H1 (cell line): ENCODE results near the gene RIMBP2. TPM values are rescaled to one million over a fixed set of nuclear protein-coding genes. Genes with fewer than 3 reads are reported as not detected.
A peak's percentile ranks its signal among the peaks of the same experiment; 100 is the strongest.

ENCODE experiments used
- CTCF ChIA-PET: fragments of 300-600 bp; sonication (Branson Sonifier 250); formaldehyde crosslinking; loops from one replicate; lab custom pipeline; 2021; ENCODE audit not compliant: partially characterized antibody; lab: Charles Lee
- POLR2A ChIA-PET: fragments of 300-600 bp; sonication (Branson Sonifier 250); formaldehyde crosslinking; loops from one replicate; lab custom pipeline; 2021; ENCODE audit warnings: inconsistent platforms; ENCODE audit not compliant: partially characterized antibody; lab: Charles Lee
- DNase-seq, 2 experiments: peaks; one replicate each; pipeline versions ENCODE4 v3.0.0 to v3.0.0-alpha.2; 2010 to 2022; ENCODE audit warnings: low spot score in 2 of 2, low read depth in 1 of 2, mixed read lengths in 1 of 2
- FAIRE-seq: peaks from 2 replicates; lab custom pipeline; 2011; peaks lifted over from hg19 to GRCh38; lab: Jason Lieb, UNC
- H2AFZ ChIP-seq: 2 replicates; pipeline ENCODE4 v1.8.1; 2012; ENCODE audit warnings: low read length, inconsistent platforms
- H2AK5ac ChIP-seq: 2 replicates; pipeline ENCODE4 v1.6.1; 2013; ENCODE audit warnings: low read depth, low read length
- H2BK120ac ChIP-seq: replicated peaks from 2 replicates; pipeline ENCODE3; 2013; ENCODE audit warnings: low read depth, low read length, inconsistent platforms
- H2BK12ac ChIP-seq: 2 replicates; pipeline ENCODE4 v1.6.1; 2013; ENCODE audit warnings: low read depth, low read length
- H2BK15ac ChIP-seq: 2 replicates; pipeline ENCODE4 v1.6.1; 2013; ENCODE audit warnings: low read length
- H2BK20ac ChIP-seq: 2 replicates; pipeline ENCODE4 v1.6.1; 2013; ENCODE audit warnings: low read length
- H2BK5ac ChIP-seq: 2 replicates; pipeline ENCODE4 v1.6.1; 2013; ENCODE audit warnings: low read depth, low read length
- H3K14ac ChIP-seq: 2 replicates; pipeline ENCODE4 v1.6.1; 2013; ENCODE audit warnings: inconsistent platforms; ENCODE audit not compliant: insufficient read length
- H3K18ac ChIP-seq: 2 replicates; pipeline ENCODE4 v1.6.1; 2013; ENCODE audit warnings: low read length; ENCODE audit errors: extremely low read depth
- H3K23ac ChIP-seq: 2 replicates; pipeline ENCODE4 v1.6.1; 2013; ENCODE audit warnings: inconsistent platforms; ENCODE audit not compliant: insufficient read length
- H3K23me2 ChIP-seq: 2 replicates; pipeline ENCODE4 v1.6.1; 2013; ENCODE audit warnings: low read depth, low read length
- H3K27ac ChIP-seq: 2 replicates; pipeline ENCODE4 v1.6.1; 2011; ENCODE audit warnings: low read depth, low read length, inconsistent platforms
- H3K27me3 ChIP-seq, 4 experiments: replicated peaks in 1 of 4; 1 replicate in 1 of 4; 2 replicates in 3 of 4; pipeline versions ENCODE4 v1.6.1 to v1.8.1; 2011 to 2013; ENCODE audit warnings: low read length in 3 of 4, mild to moderate bottlenecking in 3 of 4, inconsistent platforms in 2 of 4, mixed read lengths in 2 of 4, moderate library complexity in 1 of 4; ENCODE audit not compliant: control insufficient read depth in 3 of 4, insufficient read depth in 3 of 4; ENCODE audit errors: extremely low read depth in 1 of 4
- H3K36me3 ChIP-seq, 4 experiments: 2 replicates each; pipeline versions ENCODE4 v1.6.1 to v1.8.1; 2011 to 2013; ENCODE audit warnings: mild to moderate bottlenecking in 4 of 4, low read length in 3 of 4, moderate library complexity in 2 of 4, control low read depth in 1 of 4, inconsistent platforms in 1 of 4; ENCODE audit not compliant: insufficient read depth in 4 of 4, control insufficient read depth in 2 of 4
- H3K4ac ChIP-seq: replicated peaks from 2 replicates; pipeline ENCODE3; 2013; ENCODE audit warnings: low read length, low read depth, mixed read lengths, inconsistent platforms; ENCODE audit not compliant: insufficient read length
- H3K4me1 ChIP-seq, 4 experiments: replicated peaks in 1 of 4; 1 replicate in 1 of 4; 2 replicates in 3 of 4; pipeline versions ENCODE4 v1.6.1 to v1.8.1; 2011 to 2013; ENCODE audit warnings: low read length in 3 of 4, inconsistent platforms in 2 of 4, mixed read lengths in 1 of 4; ENCODE audit not compliant: insufficient read depth in 4 of 4, control insufficient read depth in 3 of 4
- H3K4me2 ChIP-seq, 2 experiments: 2 replicates each; pipeline versions ENCODE4 v1.6.1 to v1.8.1; 2011 to 2013; ENCODE audit warnings: low read depth in 2 of 2, low read length in 2 of 2, control low read depth in 1 of 2, inconsistent platforms in 1 of 2, mild to moderate bottlenecking in 1 of 2; ENCODE audit not compliant: insufficient read depth in 1 of 2
- H3K4me3 ChIP-seq, 4 experiments: fragments of 200-600, 300-600 bp in 1 of 4; sonication (generic), shearing (Covaris generic), sonication (Bioruptor Twin) in 1 of 4; 2 replicates each; pipeline versions ENCODE4 v1.5.1 to v1.8.1; 2011 to 2016; ENCODE audit warnings: low read length in 4 of 4, low read depth in 3 of 4, control low read depth in 2 of 4, inconsistent platforms in 2 of 4, mild to moderate bottlenecking in 2 of 4, mixed read lengths in 1 of 4, moderate library complexity in 1 of 4; ENCODE audit not compliant: insufficient read depth in 2 of 4; ENCODE audit errors: extremely low read depth in 1 of 4
- H3K56ac ChIP-seq: replicated peaks from 2 replicates; pipeline ENCODE3; 2013; ENCODE audit warnings: low read depth, mild to moderate bottlenecking, mixed read lengths, low read length, inconsistent platforms; ENCODE audit not compliant: insufficient read length
- H3K79me1 ChIP-seq: 2 replicates; pipeline ENCODE4 v1.6.1; 2013; ENCODE audit warnings: low read depth, low read length, control low read depth
- H3K79me2 ChIP-seq, 2 experiments: 2 replicates each; pipeline versions ENCODE4 v1.6.1 to v1.8.1; 2012 to 2013; ENCODE audit warnings: low read length in 2 of 2, mild to moderate bottlenecking in 2 of 2, inconsistent platforms in 1 of 2; ENCODE audit not compliant: insufficient read depth in 2 of 2, control insufficient read depth in 1 of 2
- H3K9ac ChIP-seq, 4 experiments: replicated peaks in 1 of 4; 1 replicate in 1 of 4; 2 replicates in 3 of 4; pipeline versions ENCODE4 v1.6.1 to v1.8.1; 2011 to 2013; ENCODE audit warnings: low read depth in 3 of 4, low read length in 3 of 4, control low read depth in 2 of 4, mild to moderate bottlenecking in 2 of 4, moderate library complexity in 2 of 4, inconsistent platforms in 1 of 4; ENCODE audit errors: extremely low read depth in 1 of 4
- H3K9me3 ChIP-seq, 2 experiments: 2 replicates each; pipeline versions ENCODE4 v1.6.1 to v1.8.1; 2012 to 2013; ENCODE audit warnings: mild to moderate bottlenecking in 2 of 2, moderate library complexity in 2 of 2, control low read depth in 1 of 2, inconsistent platforms in 1 of 2, low read depth in 1 of 2, low read length in 1 of 2, mixed read lengths in 1 of 2; ENCODE audit not compliant: insufficient read depth in 2 of 2
- H4K20me1 ChIP-seq, 2 experiments: replicated peaks in 1 of 2; 2 replicates each; pipeline versions ENCODE3 to v1.8.1; 2011 to 2013; ENCODE audit warnings: inconsistent platforms in 2 of 2, low read length in 2 of 2, mild to moderate bottlenecking in 1 of 2; ENCODE audit not compliant: insufficient read depth in 2 of 2, control insufficient read depth in 1 of 2
- H4K5ac ChIP-seq: 2 replicates; pipeline ENCODE4 v1.6.1; 2013; ENCODE audit warnings: low read length, low read depth, mixed read lengths, inconsistent platforms; ENCODE audit not compliant: insufficient read length
- H4K8ac ChIP-seq: 2 replicates; pipeline ENCODE4 v1.8.0; 2013; ENCODE audit warnings: mild to moderate bottlenecking, moderate library complexity, low read length, inconsistent platforms; ENCODE audit not compliant: insufficient read depth; ENCODE audit errors: extremely low read depth
- H4K91ac ChIP-seq: replicated peaks from 2 replicates; pipeline ENCODE3; 2013; ENCODE audit warnings: low read length, mixed read lengths, inconsistent platforms; ENCODE audit not compliant: insufficient read length
- BACH1 ChIP-seq: IDR thresholded peaks from 2 replicates; pipeline ENCODE4 v1.6.1; 2012; ENCODE audit warnings: low read length, improper control_type of control experiment
- KDM1A ChIP-seq: fragments of 200-600, 300-600 bp; sonication (generic); IDR thresholded peaks from 2 replicates; pipeline ENCODE4 v1.7.1; 2016; ENCODE audit warnings: mild to moderate bottlenecking, low read length, borderline replicate concordance
- WGBS, 2 experiments: shearing (Covaris generic) in 1 of 2; methylation state at CpG; one replicate each; pipeline versions ENCODE4 v1.1.6 to v1.1.7; 2013 to 2015; ENCODE audit warnings: low lambda C conversion rate in 2 of 2, mixed read lengths in 2 of 2, inconsistent platforms in 1 of 2, low coverage in 1 of 2, missing lambda C conversion rate in 1 of 2; ENCODE audit not compliant: insufficient replicate concordance in 2 of 2, insufficient coverage in 1 of 2, insufficient read length in 1 of 2; ENCODE audit errors: extremely low coverage in 1 of 2, missing lambda C conversion rate in 1 of 2; 5-methylcytosine and 5-hydroxymethylcytosine counted together
- polyA plus RNA-seq, 7 experiments: library from polyadenylated mRNA; depleted of rRNA in 3 of 7; stranded (reverse) in 5 of 7; unstranded in 2 of 7; fragments of >200 nt in 5 of 7; fragments of 200-250 nt in 2 of 7; gene quantifications; 1 replicate in 5 of 7; 2 replicates in 1 of 7; 4 replicates in 1 of 7; pipeline versions ENCODE4 v1.2.1 to v1.2.3, GENCODE V29; 2011 to 2013; ENCODE audit warnings: missing spikeins in 2 of 7, mixed read lengths in 2 of 7
- total RNA-seq: library from RNA; stranded (reverse); fragmentation: NEBNext Ultra II Directional; extraction: Animal tissue kit (Norgen Biotek cat#: 25700); gene quantifications from 2 replicates; pipeline ENCODE4 v1.2.1, GENCODE V29; 2021

The RIMBP2 gene
- total and polyA plus RNA-seq, 2 of the 8 experiments (the other 6 are each of a cell fraction or from before 2014, with no cell fraction given), result 0.18 to 0.65 TPM

DNA sequence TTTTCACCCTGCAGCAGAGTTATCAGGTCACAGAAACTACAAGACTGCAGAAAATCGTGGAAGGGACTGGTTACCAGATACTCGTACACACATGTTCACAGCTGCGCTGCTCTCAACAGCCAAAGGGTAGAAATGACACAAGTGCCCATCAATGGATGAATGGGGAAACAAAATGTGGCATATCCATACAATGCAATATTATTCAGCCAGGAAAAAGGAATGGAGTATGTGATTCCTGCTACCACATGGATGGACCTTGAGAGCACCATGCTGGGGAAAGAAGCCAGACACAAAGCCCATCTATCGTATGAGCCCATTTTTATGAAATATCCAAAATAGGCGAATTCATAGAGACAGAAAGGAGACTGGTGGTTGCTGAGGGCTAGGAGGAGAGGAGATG lies 1.7 kb upstream of the RIMBP2 start:
- H3K4ac ChIP-seq, result no peak overlapping the region
- H3K27me3 ChIP-seq, result peaks cover 36 to 59% (median 52%) of the 10 kb centered on the region in 4 experiments
- H3K23ac ChIP-seq, result no peak overlapping the region
- H4K5ac ChIP-seq, result no peak overlapping the region
- H2BK15ac ChIP-seq, result no peak overlapping the region
- no peak overlapping the region for H2BK5ac ChIP-seq
- DNase-seq (no peak), FAIRE-seq (no peak)
- no peak overlapping the region; a peak in 1 of 4 replicates for H3K4me2 ChIP-seq
- peaks cover 0 to 4% of the 10 kb centered on the region in 2 experiments for H4K20me1 ChIP-seq
- H4K8ac ChIP-seq, result no peak overlapping the region
- no peaks in the 10 kb centered on the region for H3K36me3 ChIP-seq
- ChIA-PET CTCF (interaction anchor here (2.8 to 3.0 kb wide), 2 partner anchors 30 kb away, joined by 12 to 22 read pairs; no protein-coding TSS in a partner anchor), POLR2A (no interaction called here)
- no peak overlapping the region for H2BK20ac ChIP-seq
- H3K14ac ChIP-seq, result no peak overlapping the region
- H3K18ac ChIP-seq, result no peak overlapping the region
- no peak overlapping the region for H2AFZ ChIP-seq
- TF ChIP-seq KDM1A (peak; percentile 84; the same call in 1 of the 2 replicates), BACH1 (no peak)
- 89% methylated on average over 5 of the region's 5 CpGs; no CpG with 5 or more reads in 1 of the 2 experiments for WGBS, 2 experiments
- peaks cover 8 to 10% of the 10 kb centered on the region in 2 experiments for H3K9me3 ChIP-seq
- no peak overlapping the region for H3K9ac ChIP-seq
- H2AK5ac ChIP-seq, result no peak overlapping the region
- H3K27ac ChIP-seq, result no peak overlapping the region
- H3K4me3 ChIP-seq, result no peak overlapping the region
- no peak overlapping the region for H3K56ac ChIP-seq
- no peak overlapping the region for H2BK12ac ChIP-seq
- peaks cover 21% of the 10 kb centered on the region for H3K23me2 ChIP-seq
- H4K91ac ChIP-seq, result no peak overlapping the region
- no peaks in the 10 kb centered on the region for H3K79me2 ChIP-seq
- H2BK120ac ChIP-seq, result no peak overlapping the region
- H3K4me1 ChIP-seq, result peaks cover 4 to 18% (median 11%) of the 10 kb centered on the region in 4 experiments
- no peaks in the 10 kb centered on the region for H3K79me1 ChIP-seq
